Right ventricle myocardium inferior (tissue), 1 donor: Measurements from ENCODE around the gene SH3BGRL. TPM values are rescaled to one million over a fixed set of nuclear protein-coding genes. Genes with fewer than 3 reads are reported as not detected.
"Not testable (repeated sequence)": the region's sequence is repeated elsewhere in the genome, so short reads cannot be mapped to it uniquely, and the experiment has no call there.

ENCODE experiments used
- ATAC-seq: fragments of 200-7000 bp; cut with Tn5 transposase; one replicate; pipeline ENCODE4 v1.9.1; 2020; ENCODE audit warnings: mild to moderate bottlenecking, moderate library complexity
- DNase-seq: peaks from one replicate; pipeline ENCODE4 v3.0.0; 2021; ENCODE audit errors: missing footprints
- intact Hi-C: fragments of 100-400 bp; cut with DNase I; formaldehyde crosslinking; loops from one replicate; pipeline ENCODE4 v1.11.0; 2022
- total RNA-seq: library from RNA; stranded (reverse); fragmentation: NEBNext Ultra II Directional; extraction: Animal tissue kit (Norgen Biotek cat#: 25700); gene quantifications from one replicate; pipeline ENCODE4 v1.2.1, GENCODE V29; 2021
- donor health status: DM: no; HTN: yes; CAD: no; lungs with severe emphysema.

SH3BGRL gene
- total RNA-seq, 1 donor from 2014 or later: 30.2 TPM

- intact Hi-C loops: no loop called here
- DNase-seq: no peak
- no peak for ATAC-seq
Measured at GRCh38 chrX:81255876-81256275, 54.0 kb downstream of the SH3BGRL start.

- intact Hi-C loops: no loop called here
- DNase-seq: no peak
Measured at GRCh38 chrX:81257817-81258216, 55.9 kb downstream of the SH3BGRL start.

GRCh38 chrX:81259020-81259713, 57.3 kb downstream of the SH3BGRL start:
- DNase-seq: no peak
- no peak for ATAC-seq
- intact Hi-C loops: no loop called here

More at GRCh38 chrX:81257817-81258216, 55.9 kb downstream of the SH3BGRL start:
- ATAC-seq: no peak

GRCh38 chrX:81259714-81260395, 58.0 kb downstream of the SH3BGRL start:
- intact Hi-C loops: no loop called here
- DNase-seq (no peak), ATAC-seq (no peak)

- intact Hi-C loops: no loop called here
- ATAC-seq (no peak), DNase-seq (no peak)
Measured at GRCh38 chrX:81261576-81261975, 59.7 kb downstream of the SH3BGRL start.

- intact Hi-C loops: no loop called here
- no peak for ATAC-seq
- DNase-seq: no peak
Measured at GRCh38 chrX:81263059-81263458, 61.2 kb downstream of the SH3BGRL start.

- no peak for ATAC-seq
- intact Hi-C loops: no loop called here
- DNase-seq: no peak
Measured at GRCh38 chrX:81278616-81279015, 76.7 kb downstream of the SH3BGRL start.

GRCh38 chrX:81280148-81280547, 78.2 kb downstream of the SH3BGRL start:
- intact Hi-C loops: no loop called here
- ATAC-seq: no peak

GRCh38 chrX:81286075-81286474, 84.2 kb downstream of the SH3BGRL start:
- intact Hi-C loops: no loop called here
- ATAC-seq (no peak), DNase-seq (no peak)

More at GRCh38 chrX:81280148-81280547, 78.2 kb downstream of the SH3BGRL start:
- no peak for DNase-seq

- ATAC-seq: no peak
- no peak for DNase-seq
- intact Hi-C loops: no loop called here
Measured at GRCh38 chrX:81286608-81287007, 84.7 kb downstream of the SH3BGRL start.

GRCh38 chrX:81291996-81292395, 90.1 kb downstream of the SH3BGRL start:
- ATAC-seq: no peak
- no peak for DNase-seq

GRCh38 chrX:81294101-81294500, 92.2 kb downstream of the SH3BGRL start:
- intact Hi-C loops: no loop called here
- DNase-seq (no peak), ATAC-seq (no peak)

More at GRCh38 chrX:81291996-81292395, 90.1 kb downstream of the SH3BGRL start:
- intact Hi-C loops: no loop called here

- DNase-seq (no peak), ATAC-seq (no peak)
- intact Hi-C loops: no loop called here
Measured at GRCh38 chrX:81301877-81302276, 100.0 kb downstream of the SH3BGRL start.

- intact Hi-C loops: no loop called here
- ATAC-seq (no peak), DNase-seq (no peak)
Measured at GRCh38 chrX:81304563-81304962, 102.7 kb downstream of the SH3BGRL start.

GRCh38 chrX:81305240-81305639, 103.3 kb downstream of the SH3BGRL start:
- ATAC-seq (no peak), DNase-seq (no peak)
- intact Hi-C loops: no loop called here

- intact Hi-C loops: no loop called here
Measured at GRCh38 chrX:81308086-81308829, 106.4 kb downstream of the SH3BGRL start.

GRCh38 chrX:81316163-81316562, 114.3 kb downstream of the SH3BGRL start:
- intact Hi-C loops: no loop called here
- DNase-seq: no peak
- ATAC-seq: no peak

More at GRCh38 chrX:81308086-81308829, 106.4 kb downstream of the SH3BGRL start:
- ATAC-seq: no peak
- DNase-seq: no peak

- ATAC-seq, intact Hi-C loops, DNase-seq: not testable (repeated sequence)
Measured at GRCh38 chrX:81331653-81332052, 129.8 kb downstream of the SH3BGRL start.

- intact Hi-C loops: no loop called here
- DNase-seq (no peak), ATAC-seq (no peak)
Measured at GRCh38 chrX:81336455-81337152, 134.7 kb downstream of the SH3BGRL start.
